T-helper 22 cell (primary cell): ENCODE data around the gene DCST2.
A peak's percentile ranks its signal among the peaks of the same experiment; 100 is the strongest.

Source experiments
- DNase-seq: peaks from one replicate; pipeline ENCODE4 v3.0.0-alpha.2; 2020; ENCODE audit warnings: low read depth

DCST2 gene

GRCh38 chr1:155026588-155026987, 7.0 kb downstream of the DCST2 start:
- no peak for DNase-seq

GRCh38 chr1:155026154-155026553, 7.4 kb downstream of the DCST2 start:
- DNase-seq: no peak

GRCh38 chr1:155024315-155024714, 9.3 kb downstream of the DCST2 start:
- DNase-seq: no peak

GRCh38 chr1:155023627-155024026, 10.0 kb downstream of the DCST2 start:
- no peak for DNase-seq

GRCh38 chr1:155022927-155023236, 10.7 kb downstream of the DCST2 start:
- DNase-seq: no peak

GRCh38 chr1:155022136-155022926, 11.2 kb downstream of the DCST2 start:
- no peak for DNase-seq

- DNase-seq: no peak
Observed at GRCh38 chr1:155019377-155020245, 14.0 kb downstream of the DCST2 start.

- no peak for DNase-seq
Observed at GRCh38 chr1:155018617-155019348, 14.8 kb downstream of the DCST2 start.

- no peak for DNase-seq
Observed at GRCh38 chr1:155017946-155018316, 15.7 kb downstream of the DCST2 start.

GRCh38 chr1:155017041-155017945, 16.3 kb downstream of the DCST2 start:
- peak; percentile 78 for DNase-seq

GRCh38 chr1:155016231-155016831, 17.2 kb downstream of the DCST2 start:
- no peak for DNase-seq

GRCh38 chr1:155015527-155016230, 17.9 kb downstream of the DCST2 start:
- DNase-seq: no peak

GRCh38 chr1:155014709-155015508, 18.7 kb downstream of the DCST2 start:
- DNase-seq: no peak

- peak; percentile 48 for DNase-seq
Observed at GRCh38 chr1:155013632-155014031, 19.9 kb downstream of the DCST2 start.

- no peak for DNase-seq
Observed at GRCh38 chr1:155012776-155013602, 20.6 kb downstream of the DCST2 start.

GRCh38 chr1:155012026-155012546, 21.5 kb downstream of the DCST2 start:
- DNase-seq: no peak

- DNase-seq: no peak
Observed at GRCh38 chr1:155011437-155012025, 22.1 kb downstream of the DCST2 start.

- DNase-seq: no peak
Observed at GRCh38 chr1:155011004-155011416, 22.6 kb downstream of the DCST2 start.
